Cardiac fibroblast (primary cell): ENCODE data around the gene NOS3.

ENCODE experiments used
- DNase-seq, 2 donors: peaks; one replicate each; pipeline versions ENCODE4 v3.0.0 to v3.0.0-alpha.2; 2010; ENCODE audit warnings: low read depth in 2 of 2
- H3K4me3 ChIP-seq, 2 donors: replicated peaks in 1 of 2; 1 replicate in 1 of 2; 2 replicates in 1 of 2; pipeline ENCODE4 v1.5.1; 2011; ENCODE audit warnings: low read depth in 2 of 2, low read length in 2 of 2, mild to moderate bottlenecking in 2 of 2, moderate library complexity in 1 of 2
- CTCF ChIP-seq: IDR thresholded peaks from one replicate; pipeline ENCODE4 v1.5.1; 2011; ENCODE audit warnings: low read depth, mild to moderate bottlenecking, low read length, inconsistent platforms

NOS3 gene

GRCh38 chr7:150976529-150977381 is 14.1 kb upstream of the NOS3 start:
- no peak for DNase-seq
- TF ChIP-seq CTCF: no peak
- no peak overlapping the region for H3K4me3 ChIP-seq

- no peak for DNase-seq
- TF ChIP-seq CTCF: no peak
- no peak overlapping the region for H3K4me3 ChIP-seq
Measured at GRCh38 chr7:150977382-150978125, 13.3 kb upstream of the NOS3 start.

- H3K4me3 ChIP-seq: no peak within 1 kb of the TSS
- no peak for DNase-seq
Measured at GRCh38 chr7:150978126-150978789, 12.6 kb upstream of the NOS3 start, which contains the start of gene KCNH2. Gene KCNH2, minus strand, starts transcription at chr7:150978321. Its CDS starts 408 bp downstream, at chr7:150977913.

GRCh38 chr7:150979713-150980390 is 11.0 kb upstream of the NOS3 start:
- DNase-seq: no peak
- no peak overlapping the region for H3K4me3 ChIP-seq
- TF ChIP-seq CTCF: no peak

More at GRCh38 chr7:150978126-150978789, 12.6 kb upstream of the NOS3 start, which contains the start of gene KCNH2:
- TF ChIP-seq CTCF: no peak

GRCh38 chr7:150980663-150981062 is 10.2 kb upstream of the NOS3 start:
- TF ChIP-seq CTCF: no peak
- H3K4me3 ChIP-seq: no peak overlapping the region
- no peak for DNase-seq

- DNase-seq: no peak
- no peak overlapping the region for H3K4me3 ChIP-seq
- no peak for TF ChIP-seq CTCF
Measured at GRCh38 chr7:150981644-150982043, 9.2 kb upstream of the NOS3 start.
